ENCODE measurements around the gene OAF.

OAF gene

GRCh38 chr11:120184371-120184945 is 26.4 kb upstream of the OAF start:
- DNase-seq: no peak

DNA sequence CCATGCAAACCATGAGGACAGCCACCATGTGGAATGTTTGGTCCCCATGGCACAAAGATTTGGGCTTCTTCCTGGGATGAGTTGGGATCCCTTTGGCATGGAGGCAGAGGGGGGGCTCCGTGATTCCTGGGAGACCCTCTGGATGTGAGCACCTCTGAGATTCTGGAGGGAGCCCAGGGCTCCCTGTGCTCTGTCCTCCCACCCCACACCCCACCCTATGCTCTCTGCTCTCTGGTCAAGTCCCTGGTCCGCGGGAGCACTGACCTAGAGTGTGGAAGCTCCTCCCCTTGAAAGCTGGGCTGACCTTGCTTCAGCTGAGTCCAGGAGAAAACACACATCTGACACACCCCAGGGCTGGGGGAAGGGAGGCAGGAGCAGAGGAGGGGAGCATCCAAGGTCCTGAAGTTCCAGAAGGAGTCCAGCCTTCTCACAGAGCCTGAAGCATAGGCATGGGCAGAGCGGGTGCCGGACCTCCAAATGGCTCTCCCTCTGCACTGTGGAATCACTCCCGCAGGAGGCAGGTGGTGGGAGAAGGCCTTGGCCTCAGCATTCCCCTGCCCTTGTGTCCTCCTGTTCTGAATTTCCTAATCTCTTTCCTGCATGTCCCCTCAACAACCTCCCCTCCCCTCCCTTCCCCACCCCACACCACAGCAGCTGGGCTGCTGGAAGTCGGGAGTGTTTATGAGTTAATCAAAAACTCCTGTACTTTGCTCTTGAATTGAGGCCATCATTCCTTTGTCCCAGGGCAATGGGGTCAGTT is 25.7 kb upstream of the OAF start:
- DNase-seq: no peak

DNA sequence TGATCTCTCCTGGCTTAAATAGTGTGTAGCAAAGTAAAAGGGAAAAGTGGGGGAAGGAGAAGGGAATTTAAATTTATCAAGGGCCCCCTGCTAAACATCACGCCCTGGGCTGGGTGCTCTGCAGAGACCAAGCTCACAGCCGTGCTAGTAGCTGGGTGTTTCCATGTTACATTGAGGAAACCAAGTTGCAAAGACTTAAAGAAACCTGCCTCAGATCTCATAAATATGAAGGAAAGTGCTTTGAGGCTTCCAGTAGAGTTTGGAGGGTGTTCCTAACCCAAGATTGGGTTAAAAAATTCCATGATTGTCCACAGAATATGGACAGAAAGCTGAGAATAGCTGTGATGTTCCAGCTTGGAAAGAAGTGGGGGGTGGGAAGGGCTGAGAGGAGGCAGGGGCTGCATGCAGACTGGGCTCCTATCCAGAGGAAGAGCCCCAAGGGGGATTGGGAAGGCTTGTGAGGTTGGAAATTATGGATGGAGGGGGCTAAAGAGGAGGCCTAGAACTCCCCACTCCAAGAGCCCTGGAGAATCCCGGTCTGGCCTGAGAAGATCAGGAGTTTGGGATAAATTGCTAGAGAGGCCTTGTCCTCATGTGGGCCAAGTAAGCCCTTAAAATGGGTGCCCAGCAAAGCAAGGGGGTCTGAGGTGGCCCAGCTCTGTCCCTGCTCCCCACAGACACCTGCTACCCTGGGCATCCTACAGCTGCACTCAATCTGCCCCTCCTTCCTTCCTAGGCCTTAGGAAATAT is 25.0 kb upstream of the OAF start:
- DNase-seq: no peak

DNA sequence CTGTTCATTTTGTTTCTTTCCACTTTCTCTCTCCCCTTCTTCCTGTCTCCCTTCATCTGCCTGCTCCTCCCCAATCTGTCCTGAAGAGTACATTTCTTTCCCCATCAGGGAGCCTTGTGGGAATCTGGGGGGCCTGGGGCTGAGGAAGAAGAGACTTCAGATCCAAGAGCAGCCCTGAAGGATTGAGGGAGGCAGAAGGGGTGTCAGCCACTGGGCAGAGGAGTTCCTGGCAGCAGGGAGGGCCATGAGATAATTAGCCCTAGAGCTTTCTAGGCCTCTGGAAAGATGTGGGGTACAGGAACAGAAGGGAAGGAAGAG is 24.4 kb upstream of the OAF start:
- DNase-seq: no peak

DNA sequence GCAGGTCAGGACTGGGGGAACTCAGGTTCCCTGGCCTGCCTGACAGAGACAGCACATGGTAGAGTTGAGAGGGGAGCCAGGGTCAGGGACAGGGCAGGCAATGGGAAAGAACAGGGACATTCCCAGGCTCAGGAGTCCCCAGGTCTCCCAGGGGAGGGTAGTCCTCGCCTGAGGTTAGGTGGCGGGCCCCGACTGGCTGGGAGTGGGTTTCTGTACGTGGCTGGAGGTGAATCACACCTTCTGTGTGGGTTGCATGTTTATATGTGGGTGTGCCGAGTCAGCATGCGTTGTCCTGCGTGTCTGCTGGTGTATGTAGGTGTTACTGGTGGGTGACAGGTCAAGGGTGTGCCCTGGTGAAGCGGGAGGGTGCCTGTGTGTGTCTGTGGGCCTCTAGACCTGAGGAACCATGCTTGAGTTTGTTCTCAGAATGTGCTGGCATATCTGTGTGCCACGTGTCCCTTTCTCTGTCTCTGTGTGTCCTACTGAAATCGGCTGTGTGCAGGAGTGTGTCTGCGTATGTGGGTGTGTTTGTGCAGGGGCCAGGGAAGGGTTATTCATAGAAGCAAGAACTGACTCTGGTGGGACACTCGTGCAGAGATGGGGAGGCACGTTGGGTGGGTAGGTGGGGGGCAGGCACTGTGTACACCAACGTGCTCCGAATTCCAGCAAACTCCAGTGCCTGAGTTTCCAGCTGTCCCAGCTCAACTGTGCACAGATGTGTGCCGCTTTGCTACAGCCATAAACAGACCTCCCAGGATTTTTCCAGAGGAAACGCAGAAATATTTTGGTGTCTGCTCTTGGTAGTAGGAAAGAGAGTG is 23.8 kb upstream of the OAF start:
- no peak for DNase-seq

GRCh38 chr11:120188371-120188770 is 22.5 kb upstream of the OAF start:
- DNase-seq: no peak

DNA sequence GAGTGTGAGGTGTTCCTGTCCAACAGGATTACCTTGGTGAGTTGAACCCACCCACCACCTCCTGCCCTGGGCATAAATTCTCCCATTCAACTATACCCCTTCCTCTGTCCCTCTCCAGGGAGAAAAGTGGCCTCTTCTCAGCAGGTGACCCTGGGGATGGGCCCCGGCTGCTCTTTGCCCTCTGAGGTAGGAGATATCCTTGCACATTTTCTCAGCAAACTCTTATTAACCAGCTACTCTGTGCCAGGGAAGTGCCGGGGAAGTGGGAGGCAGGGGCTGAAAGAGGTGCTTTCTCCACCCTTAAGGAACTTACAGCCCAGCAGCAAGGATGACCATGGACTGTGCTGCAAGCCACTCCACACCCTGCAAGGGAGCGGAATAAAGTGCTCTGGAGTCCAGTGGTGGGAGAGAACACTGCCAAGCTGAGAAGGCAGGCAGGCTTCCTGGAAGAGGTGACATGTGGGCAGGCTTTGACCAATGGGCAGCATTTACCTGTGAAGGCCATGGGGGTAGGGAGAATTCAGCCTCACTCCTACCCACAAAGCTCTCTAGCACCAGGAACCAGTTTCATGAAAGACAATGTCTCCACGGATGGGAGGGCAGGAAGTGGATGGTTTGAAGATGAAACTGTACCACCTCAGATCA is 21.9 kb upstream of the OAF start:
- no peak for DNase-seq

GRCh38 chr11:120191058-120191457 is 19.8 kb upstream of the OAF start:
- no peak for DNase-seq

GRCh38 chr11:120192831-120193625 is 17.8 kb upstream of the OAF start:
- no peak for DNase-seq

GRCh38 chr11:120194166-120194565 is 16.7 kb upstream of the OAF start:
- DNase-seq: no peak

- DNase-seq: no peak
Measured at GRCh38 chr11:120195601-120196320, 15.1 kb upstream of the OAF start.

DNA sequence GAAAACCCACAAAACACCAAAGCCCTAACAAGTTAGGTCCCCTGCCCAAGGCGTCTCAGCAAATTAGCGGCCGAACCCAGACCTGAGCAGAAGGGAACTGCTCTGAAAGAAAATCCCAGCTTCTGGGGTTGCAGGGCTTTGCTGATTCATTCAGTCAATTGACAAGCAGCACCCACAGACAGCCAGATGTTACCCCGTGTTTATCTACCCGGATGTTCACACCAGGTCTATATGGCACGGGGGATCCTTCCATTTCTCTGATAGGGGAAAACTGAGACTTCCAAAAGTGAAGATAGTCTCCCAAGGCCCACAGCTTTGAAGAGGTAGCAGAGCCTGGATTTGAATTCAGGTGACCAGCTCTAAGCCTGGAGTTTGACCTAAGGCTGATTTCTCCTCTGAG is 14.0 kb upstream of the OAF start:
- no peak for DNase-seq

- no peak for DNase-seq
Measured at GRCh38 chr11:120197251-120197891, 13.5 kb upstream of the OAF start.

- DNase-seq: no peak
Measured at GRCh38 chr11:120197977-120198376, 12.9 kb upstream of the OAF start.

- DNase-seq: no peak
Measured at GRCh38 chr11:120198403-120198786, 12.4 kb upstream of the OAF start.

DNA sequence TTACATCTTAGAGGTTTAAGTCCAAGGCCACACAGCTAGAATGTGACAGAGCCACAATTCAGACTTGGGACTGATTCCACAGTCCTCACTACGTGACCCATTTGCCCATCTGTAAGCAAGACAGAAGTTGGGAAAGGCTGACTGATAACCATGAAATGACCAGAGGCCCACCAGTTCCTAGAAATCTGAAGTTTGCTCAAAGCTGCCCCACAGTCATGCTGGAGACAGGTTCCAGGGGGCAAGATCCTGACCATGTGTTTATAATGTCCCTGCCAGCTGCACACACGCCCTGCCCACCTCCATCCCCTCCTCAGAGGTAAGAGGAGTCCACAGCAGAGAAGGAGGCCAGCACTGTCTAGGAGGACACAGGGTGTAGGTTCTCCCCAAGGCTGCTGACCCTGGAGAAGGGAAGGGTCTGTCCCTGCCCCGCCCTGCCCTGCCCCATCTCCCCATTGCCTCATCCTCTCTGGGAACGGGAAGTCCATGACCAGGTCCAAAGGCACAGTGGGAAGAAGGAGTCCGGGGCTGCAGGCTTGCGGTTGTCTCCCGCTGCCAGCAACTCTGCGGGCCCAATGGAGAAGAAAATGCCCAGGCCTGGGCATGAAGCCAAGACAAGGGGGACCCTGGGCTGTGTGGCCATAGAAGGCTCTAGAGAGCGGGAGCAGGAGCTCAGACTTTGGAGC is 11.9 kb upstream of the OAF start:
- DNase-seq: no peak

GRCh38 chr11:120199613-120200012 is 11.2 kb upstream of the OAF start:
- no peak for DNase-seq

GRCh38 chr11:120200677-120201076 is 10.2 kb upstream of the OAF start:
- DNase-seq: no peak

DNA sequence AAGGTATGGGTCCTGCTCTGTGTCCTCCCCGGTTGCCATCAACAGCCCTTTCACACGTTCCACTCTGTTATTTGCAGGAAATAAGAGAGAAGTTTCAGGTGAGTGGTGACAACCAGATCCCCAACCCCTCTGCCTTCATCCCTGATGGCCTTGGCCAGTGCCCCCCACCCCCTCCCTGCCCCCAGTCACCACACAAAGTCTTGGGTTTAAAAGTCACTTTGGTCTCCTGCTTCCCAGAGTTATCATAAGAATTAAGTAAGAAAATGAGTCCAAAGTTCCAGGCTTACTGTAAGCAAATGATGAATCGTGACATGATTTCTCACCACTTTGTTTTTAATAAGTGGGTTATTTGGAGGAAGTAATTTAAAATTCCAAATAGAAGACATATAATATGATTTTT is 9.2 kb upstream of the OAF start:
- DNase-seq: no peak

DNA sequence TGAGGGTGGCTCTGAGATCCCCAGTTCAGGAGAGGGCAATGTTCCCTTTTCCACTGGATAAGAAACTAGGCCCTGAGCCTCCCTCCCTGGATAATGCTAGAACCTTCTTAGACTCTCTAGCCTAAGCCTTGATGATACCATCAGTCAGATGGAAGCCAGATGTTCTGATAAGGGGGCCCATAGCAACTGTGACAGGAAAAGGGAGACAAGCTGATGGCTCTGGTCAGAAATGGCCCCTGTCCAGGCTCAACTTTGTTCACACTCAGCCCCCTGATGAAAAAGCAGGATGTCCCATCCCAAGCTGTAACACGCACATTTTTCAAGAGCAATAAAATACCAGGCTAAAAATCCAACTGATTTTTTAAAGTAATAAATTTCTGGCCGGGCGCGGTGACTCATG is 7.2 kb upstream of the OAF start:
- DNase-seq: no peak
